ENCODE measurements around the gene DEPDC7. TPM values are rescaled to one million over a fixed set of nuclear protein-coding genes. Genes with fewer than 3 reads are reported as not detected.

DEPDC7 gene
- total RNA-seq, 4 donors from 2014 or later: 3.3 to 76.2 (median 36.9) TPM

DNA sequence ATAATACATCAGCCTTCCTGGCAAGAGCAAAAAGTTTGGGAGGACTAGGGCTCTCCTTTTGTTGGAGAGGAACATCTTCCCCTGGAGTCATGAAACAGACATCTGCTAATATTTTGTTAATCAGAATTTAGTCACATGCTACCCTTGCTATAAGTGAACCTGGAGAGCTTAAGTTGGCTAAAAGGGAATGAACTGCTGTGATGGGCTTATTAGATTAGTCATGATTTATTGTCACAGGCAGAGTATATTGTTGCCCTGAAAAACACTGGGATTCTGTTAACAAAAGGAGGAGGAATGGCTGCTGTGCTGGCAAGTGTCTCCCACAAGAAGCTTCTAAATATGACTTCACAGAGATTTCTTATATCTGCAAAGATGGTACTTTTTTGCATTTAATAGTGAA is 39.7 kb downstream of the DEPDC7 start:
- Histone ChIP-seq H3K9me3 (no peaks in the 10 kb centered on the region), H3K36me3 (peaks cover 0 to 31% (median 0%) of the 10 kb centered on the region in 3 donors), H3K4me1 (no peaks in the 10 kb centered on the region), H3K27ac (no peak overlapping the region), H3K4me3 (no peak overlapping the region), H3K27me3 (no peaks in the 10 kb centered on the region)
- TF ChIP-seq, protein P1, sequence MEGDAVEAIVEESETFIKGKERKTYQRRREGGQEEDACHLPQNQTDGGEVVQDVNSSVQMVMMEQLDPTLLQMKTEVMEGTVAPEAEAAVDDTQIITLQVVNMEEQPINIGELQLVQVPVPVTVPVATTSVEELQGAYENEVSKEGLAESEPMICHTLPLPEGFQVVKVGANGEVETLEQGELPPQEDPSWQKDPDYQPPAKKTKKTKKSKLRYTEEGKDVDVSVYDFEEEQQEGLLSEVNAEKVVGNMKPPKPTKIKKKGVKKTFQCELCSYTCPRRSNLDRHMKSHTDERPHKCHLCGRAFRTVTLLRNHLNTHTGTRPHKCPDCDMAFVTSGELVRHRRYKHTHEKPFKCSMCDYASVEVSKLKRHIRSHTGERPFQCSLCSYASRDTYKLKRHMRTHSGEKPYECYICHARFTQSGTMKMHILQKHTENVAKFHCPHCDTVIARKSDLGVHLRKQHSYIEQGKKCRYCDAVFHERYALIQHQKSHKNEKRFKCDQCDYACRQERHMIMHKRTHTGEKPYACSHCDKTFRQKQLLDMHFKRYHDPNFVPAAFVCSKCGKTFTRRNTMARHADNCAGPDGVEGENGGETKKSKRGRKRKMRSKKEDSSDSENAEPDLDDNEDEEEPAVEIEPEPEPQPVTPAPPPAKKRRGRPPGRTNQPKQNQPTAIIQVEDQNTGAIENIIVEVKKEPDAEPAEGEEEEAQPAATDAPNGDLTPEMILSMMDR (IDR thresholded peaks at IDR 0.05): no peak
- no peak for TF ChIP-seq POLR2A (IDR thresholded peaks at IDR 0.05)
- DNase-seq: no peak

DNA sequence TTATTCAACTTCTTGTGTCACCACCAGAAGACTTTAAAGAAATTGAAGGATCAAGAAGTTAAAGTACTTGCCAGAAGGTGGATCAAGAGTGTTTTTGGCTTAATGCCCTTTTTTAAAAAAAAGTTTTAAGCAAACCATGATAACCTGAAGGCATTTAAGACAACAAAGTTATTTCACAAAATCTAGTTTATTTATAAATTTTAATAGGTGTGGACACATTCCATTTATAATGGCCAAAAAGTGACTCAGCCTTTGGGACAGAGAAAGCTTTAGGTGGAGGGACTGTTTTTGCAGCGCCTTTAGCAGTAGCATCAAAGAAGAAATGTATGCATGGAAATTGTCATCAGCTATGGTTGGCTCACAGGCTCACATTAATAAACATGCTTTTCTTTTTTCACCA is 41.6 kb downstream of the DEPDC7 start:
- Histone ChIP-seq H3K9me3 (no peaks in the 10 kb centered on the region), H3K36me3 (peaks cover 0 to 46% (median 0%) of the 10 kb centered on the region in 3 donors), H3K4me1 (peaks cover 0 to 12% (median 0%) of the 10 kb centered on the region in 4 donors), H3K27ac (no peak overlapping the region), H3K27me3 (no peaks in the 10 kb centered on the region), H3K4me3 (no peak overlapping the region)
- no peak for TF ChIP-seq POLR2A (IDR thresholded peaks at IDR 0.05)
- TF ChIP-seq, protein P1 (IDR thresholded peaks at IDR 0.05): no peak
- no peak for DNase-seq

DNA sequence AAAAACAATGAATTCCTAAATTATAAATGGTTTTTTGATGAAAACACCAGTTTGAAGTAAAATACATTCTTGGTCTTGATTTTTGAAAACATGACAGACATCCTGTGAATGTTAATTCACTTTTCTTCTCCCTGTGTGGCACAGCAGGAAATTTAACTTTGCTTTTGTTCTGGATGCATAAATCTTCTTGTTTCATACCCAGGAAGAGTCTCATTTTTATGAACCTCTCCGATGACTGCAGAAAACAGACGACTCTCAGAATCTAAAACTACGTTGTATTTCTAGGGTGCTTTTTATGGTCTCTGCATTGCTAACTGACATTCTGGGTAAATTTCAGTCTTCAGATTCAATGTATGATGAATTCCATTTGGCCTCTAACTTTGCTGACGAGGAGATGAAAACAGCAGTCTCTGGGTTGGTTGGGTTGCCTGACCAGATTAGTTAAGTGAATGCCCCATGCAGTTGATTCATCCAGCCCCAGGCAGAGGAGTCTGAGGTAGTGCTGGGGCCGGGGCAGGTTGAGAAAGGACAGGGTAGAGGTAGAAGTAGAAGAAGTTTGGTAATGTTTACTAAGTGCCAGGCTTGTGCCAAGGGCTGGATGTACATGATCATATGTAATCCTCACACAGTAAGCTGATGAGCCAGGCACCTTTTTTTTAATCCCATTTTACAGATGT is 43.8 kb downstream of the DEPDC7 start:
- no peak overlapping the region for H3K4me3 ChIP-seq
- no peak overlapping the region for H3K27ac ChIP-seq
- no peaks in the 10 kb centered on the region for H3K27me3 ChIP-seq
- TF ChIP-seq, protein P1 (IDR thresholded peaks at IDR 0.05): no peak
- no peak for TF ChIP-seq POLR2A (IDR thresholded peaks at IDR 0.05)
- peaks cover 0 to 30% (median 0%) of the 10 kb centered on the region in 4 donors for H3K4me1 ChIP-seq
- DNase-seq: no peak
- H3K36me3 ChIP-seq: peaks cover 0 to 57% (median 0%) of the 10 kb centered on the region in 3 donors
- H3K9me3 ChIP-seq: no peaks in the 10 kb centered on the region

DNA sequence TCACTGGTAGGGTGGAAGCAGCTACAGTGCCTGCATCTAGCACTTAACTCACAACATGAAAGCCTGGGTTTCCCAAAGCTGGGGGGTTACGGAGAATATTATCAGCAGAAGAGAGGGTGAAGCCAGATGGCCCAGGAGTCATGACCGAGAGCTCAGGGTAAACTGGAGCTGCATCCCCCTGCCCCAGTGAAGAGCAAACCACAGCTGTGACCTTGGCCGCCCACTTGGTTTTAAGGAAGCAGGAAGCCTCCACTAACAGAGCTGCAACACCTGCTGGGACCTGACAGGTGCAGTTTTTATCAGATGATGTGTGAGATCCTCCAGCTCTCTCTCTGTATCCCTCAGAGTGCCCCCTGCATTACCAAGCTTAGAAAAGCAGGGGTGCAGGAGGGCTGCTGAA is 44.6 kb downstream of the DEPDC7 start:
- Histone ChIP-seq H3K9me3 (no peaks in the 10 kb centered on the region), H3K27ac (peak overlapping the region in 2 of 4 donors; percentile 84 to 86), H3K36me3 (peaks cover 0 to 60% (median 0%) of the 10 kb centered on the region in 3 donors), H3K4me1 (peaks cover 0 to 38% (median 0%) of the 10 kb centered on the region in 4 donors), H3K27me3 (no peaks in the 10 kb centered on the region), H3K4me3 (no peak overlapping the region)
- DNase-seq: no peak
- TF ChIP-seq, protein P1 (IDR thresholded peaks at IDR 0.05): no peak
- no peak for TF ChIP-seq POLR2A (IDR thresholded peaks at IDR 0.05)

DNA sequence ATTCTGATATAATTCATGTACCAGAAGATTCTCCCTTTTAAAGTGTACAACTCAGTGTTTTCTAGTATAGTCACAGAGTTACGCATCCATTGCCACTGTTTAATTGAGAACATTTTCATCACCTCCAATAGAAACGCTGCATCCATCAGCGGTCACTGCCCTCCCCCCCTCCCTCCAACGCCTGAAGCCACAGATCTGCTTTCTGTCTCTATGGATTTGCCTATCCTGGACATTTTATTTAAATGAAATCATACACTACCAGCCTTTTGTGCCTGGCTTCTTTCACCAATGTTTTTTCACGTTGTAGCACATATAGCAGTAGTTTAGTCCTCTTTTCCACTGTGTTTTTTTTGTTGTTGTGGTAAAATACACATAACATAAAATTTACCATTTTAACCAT is 46.5 kb downstream of the DEPDC7 start:
- DNase-seq: no peak
- H3K27me3 ChIP-seq: no peaks in the 10 kb centered on the region
- no peaks in the 10 kb centered on the region for H3K9me3 ChIP-seq
- H3K4me1 ChIP-seq: peaks cover 0 to 41% (median 0%) of the 10 kb centered on the region in 4 donors
- H3K4me3 ChIP-seq: no peak overlapping the region
- peak overlapping the region in 2 of 4 donors; percentile 34 to 84 for H3K27ac ChIP-seq
- peaks cover 0 to 75% (median 0%) of the 10 kb centered on the region in 3 donors for H3K36me3 ChIP-seq
- TF ChIP-seq, protein P1 (IDR thresholded peaks at IDR 0.05): no peak
- no peak for TF ChIP-seq POLR2A (IDR thresholded peaks at IDR 0.05)
